H1 (cell line): ENCODE data around the gene UQCRQ. TPM values are rescaled to one million over a fixed set of nuclear protein-coding genes. Genes with fewer than 3 reads are reported as not detected.

Experiments used
- CTCF ChIA-PET: fragments of 300-600 bp; sonication (Branson Sonifier 250); formaldehyde crosslinking; loops from one replicate; lab custom pipeline; 2021; ENCODE audit not compliant: partially characterized antibody; lab: Charles Lee
- POLR2A ChIA-PET: fragments of 300-600 bp; sonication (Branson Sonifier 250); formaldehyde crosslinking; loops from one replicate; lab custom pipeline; 2021; ENCODE audit warnings: inconsistent platforms; ENCODE audit not compliant: partially characterized antibody; lab: Charles Lee
- DNase-seq, 2 experiments: peaks; one replicate each; pipeline versions ENCODE4 v3.0.0 to v3.0.0-alpha.2; 2010 to 2022; ENCODE audit warnings: low spot score in 2 of 2, low read depth in 1 of 2, mixed read lengths in 1 of 2
- FAIRE-seq: peaks from 2 replicates; lab custom pipeline; 2011; peaks lifted over from hg19 to GRCh38; lab: Jason Lieb, UNC
- H2AFZ ChIP-seq: 2 replicates; pipeline ENCODE4 v1.8.1; 2012; ENCODE audit warnings: low read length, inconsistent platforms
- H2AK5ac ChIP-seq: 2 replicates; pipeline ENCODE4 v1.6.1; 2013; ENCODE audit warnings: low read depth, low read length
- H2BK120ac ChIP-seq: replicated peaks from 2 replicates; pipeline ENCODE3; 2013; ENCODE audit warnings: low read depth, low read length, inconsistent platforms
- H2BK12ac ChIP-seq: 2 replicates; pipeline ENCODE4 v1.6.1; 2013; ENCODE audit warnings: low read depth, low read length
- H2BK15ac ChIP-seq: 2 replicates; pipeline ENCODE4 v1.6.1; 2013; ENCODE audit warnings: low read length
- H2BK20ac ChIP-seq: 2 replicates; pipeline ENCODE4 v1.6.1; 2013; ENCODE audit warnings: low read length
- H2BK5ac ChIP-seq: 2 replicates; pipeline ENCODE4 v1.6.1; 2013; ENCODE audit warnings: low read depth, low read length
- H3K14ac ChIP-seq: 2 replicates; pipeline ENCODE4 v1.6.1; 2013; ENCODE audit warnings: inconsistent platforms; ENCODE audit not compliant: insufficient read length
- H3K18ac ChIP-seq: 2 replicates; pipeline ENCODE4 v1.6.1; 2013; ENCODE audit warnings: low read length; ENCODE audit errors: extremely low read depth
- H3K23ac ChIP-seq: 2 replicates; pipeline ENCODE4 v1.6.1; 2013; ENCODE audit warnings: inconsistent platforms; ENCODE audit not compliant: insufficient read length
- H3K23me2 ChIP-seq: 2 replicates; pipeline ENCODE4 v1.6.1; 2013; ENCODE audit warnings: low read depth, low read length
- H3K27ac ChIP-seq: 2 replicates; pipeline ENCODE4 v1.6.1; 2011; ENCODE audit warnings: low read depth, low read length, inconsistent platforms
- H3K27me3 ChIP-seq, 4 experiments: replicated peaks in 1 of 4; 1 replicate in 1 of 4; 2 replicates in 3 of 4; pipeline versions ENCODE4 v1.6.1 to v1.8.1; 2011 to 2013; ENCODE audit warnings: low read length in 3 of 4, mild to moderate bottlenecking in 3 of 4, inconsistent platforms in 2 of 4, mixed read lengths in 2 of 4, moderate library complexity in 1 of 4; ENCODE audit not compliant: control insufficient read depth in 3 of 4, insufficient read depth in 3 of 4; ENCODE audit errors: extremely low read depth in 1 of 4
- H3K36me3 ChIP-seq, 4 experiments: 2 replicates each; pipeline versions ENCODE4 v1.6.1 to v1.8.1; 2011 to 2013; ENCODE audit warnings: mild to moderate bottlenecking in 4 of 4, low read length in 3 of 4, moderate library complexity in 2 of 4, control low read depth in 1 of 4, inconsistent platforms in 1 of 4; ENCODE audit not compliant: insufficient read depth in 4 of 4, control insufficient read depth in 2 of 4
- H3K4ac ChIP-seq: replicated peaks from 2 replicates; pipeline ENCODE3; 2013; ENCODE audit warnings: low read length, low read depth, mixed read lengths, inconsistent platforms; ENCODE audit not compliant: insufficient read length
- H3K4me1 ChIP-seq, 4 experiments: replicated peaks in 1 of 4; 1 replicate in 1 of 4; 2 replicates in 3 of 4; pipeline versions ENCODE4 v1.6.1 to v1.8.1; 2011 to 2013; ENCODE audit warnings: low read length in 3 of 4, inconsistent platforms in 2 of 4, mixed read lengths in 1 of 4; ENCODE audit not compliant: insufficient read depth in 4 of 4, control insufficient read depth in 3 of 4
- H3K4me2 ChIP-seq, 2 experiments: 2 replicates each; pipeline versions ENCODE4 v1.6.1 to v1.8.1; 2011 to 2013; ENCODE audit warnings: low read depth in 2 of 2, low read length in 2 of 2, control low read depth in 1 of 2, inconsistent platforms in 1 of 2, mild to moderate bottlenecking in 1 of 2; ENCODE audit not compliant: insufficient read depth in 1 of 2
- H3K4me3 ChIP-seq, 4 experiments: fragments of 200-600, 300-600 bp in 1 of 4; sonication (generic), shearing (Covaris generic), sonication (Bioruptor Twin) in 1 of 4; 2 replicates each; pipeline versions ENCODE4 v1.5.1 to v1.8.1; 2011 to 2016; ENCODE audit warnings: low read length in 4 of 4, low read depth in 3 of 4, control low read depth in 2 of 4, inconsistent platforms in 2 of 4, mild to moderate bottlenecking in 2 of 4, mixed read lengths in 1 of 4, moderate library complexity in 1 of 4; ENCODE audit not compliant: insufficient read depth in 2 of 4; ENCODE audit errors: extremely low read depth in 1 of 4
- H3K56ac ChIP-seq: replicated peaks from 2 replicates; pipeline ENCODE3; 2013; ENCODE audit warnings: low read depth, mild to moderate bottlenecking, mixed read lengths, low read length, inconsistent platforms; ENCODE audit not compliant: insufficient read length
- H3K79me1 ChIP-seq: 2 replicates; pipeline ENCODE4 v1.6.1; 2013; ENCODE audit warnings: low read depth, low read length, control low read depth
- H3K79me2 ChIP-seq, 2 experiments: 2 replicates each; pipeline versions ENCODE4 v1.6.1 to v1.8.1; 2012 to 2013; ENCODE audit warnings: low read length in 2 of 2, mild to moderate bottlenecking in 2 of 2, inconsistent platforms in 1 of 2; ENCODE audit not compliant: insufficient read depth in 2 of 2, control insufficient read depth in 1 of 2
- H3K9ac ChIP-seq, 4 experiments: replicated peaks in 1 of 4; 1 replicate in 1 of 4; 2 replicates in 3 of 4; pipeline versions ENCODE4 v1.6.1 to v1.8.1; 2011 to 2013; ENCODE audit warnings: low read depth in 3 of 4, low read length in 3 of 4, control low read depth in 2 of 4, mild to moderate bottlenecking in 2 of 4, moderate library complexity in 2 of 4, inconsistent platforms in 1 of 4; ENCODE audit errors: extremely low read depth in 1 of 4
- H3K9me3 ChIP-seq, 2 experiments: 2 replicates each; pipeline versions ENCODE4 v1.6.1 to v1.8.1; 2012 to 2013; ENCODE audit warnings: mild to moderate bottlenecking in 2 of 2, moderate library complexity in 2 of 2, control low read depth in 1 of 2, inconsistent platforms in 1 of 2, low read depth in 1 of 2, low read length in 1 of 2, mixed read lengths in 1 of 2; ENCODE audit not compliant: insufficient read depth in 2 of 2
- H4K20me1 ChIP-seq, 2 experiments: replicated peaks in 1 of 2; 2 replicates each; pipeline versions ENCODE3 to v1.8.1; 2011 to 2013; ENCODE audit warnings: inconsistent platforms in 2 of 2, low read length in 2 of 2, mild to moderate bottlenecking in 1 of 2; ENCODE audit not compliant: insufficient read depth in 2 of 2, control insufficient read depth in 1 of 2
- H4K5ac ChIP-seq: 2 replicates; pipeline ENCODE4 v1.6.1; 2013; ENCODE audit warnings: low read length, low read depth, mixed read lengths, inconsistent platforms; ENCODE audit not compliant: insufficient read length
- H4K8ac ChIP-seq: 2 replicates; pipeline ENCODE4 v1.8.0; 2013; ENCODE audit warnings: mild to moderate bottlenecking, moderate library complexity, low read length, inconsistent platforms; ENCODE audit not compliant: insufficient read depth; ENCODE audit errors: extremely low read depth
- H4K91ac ChIP-seq: replicated peaks from 2 replicates; pipeline ENCODE3; 2013; ENCODE audit warnings: low read length, mixed read lengths, inconsistent platforms; ENCODE audit not compliant: insufficient read length
- FOSL1 ChIP-seq: IDR thresholded peaks from 2 replicates; pipeline ENCODE4 v1.6.1; 2011; ENCODE audit warnings: mild to moderate bottlenecking, low read depth, low read length, moderate library complexity; ENCODE audit not compliant: insufficient read depth
- GTF2F1 ChIP-seq: IDR thresholded peaks from 2 replicates; pipeline ENCODE4 v1.6.1; 2012; ENCODE audit warnings: low read depth, low read length, improper control_type of control experiment, borderline replicate concordance
- POLR2AphosphoS5 ChIP-seq: IDR thresholded peaks from 2 replicates; pipeline ENCODE4 v1.6.1; 2011; ENCODE audit warnings: low read depth, low read length
- whole genome bisulfite sequencing, 2 experiments: shearing (Covaris generic) in 1 of 2; methylation state at CpG; one replicate each; pipeline versions ENCODE4 v1.1.6 to v1.1.7; 2013 to 2015; ENCODE audit warnings: low lambda C conversion rate in 2 of 2, mixed read lengths in 2 of 2, inconsistent platforms in 1 of 2, low coverage in 1 of 2, missing lambda C conversion rate in 1 of 2; ENCODE audit not compliant: insufficient replicate concordance in 2 of 2, insufficient coverage in 1 of 2, insufficient read length in 1 of 2; ENCODE audit errors: extremely low coverage in 1 of 2, missing lambda C conversion rate in 1 of 2; 5-methylcytosine and 5-hydroxymethylcytosine counted together
- polyA plus RNA-seq, 7 experiments: library from polyadenylated mRNA; depleted of rRNA in 3 of 7; stranded (reverse) in 5 of 7; unstranded in 2 of 7; fragments of >200 nt in 5 of 7; fragments of 200-250 nt in 2 of 7; gene quantifications; 1 replicate in 5 of 7; 2 replicates in 1 of 7; 4 replicates in 1 of 7; pipeline versions ENCODE4 v1.2.1 to v1.2.3, GENCODE V29; 2011 to 2013; ENCODE audit warnings: missing spikeins in 2 of 7, mixed read lengths in 2 of 7
- total RNA-seq: library from RNA; stranded (reverse); fragmentation: NEBNext Ultra II Directional; extraction: Animal tissue kit (Norgen Biotek cat#: 25700); gene quantifications from 2 replicates; pipeline ENCODE4 v1.2.1, GENCODE V29; 2021

The UQCRQ gene
- total and polyA plus RNA-seq, 2 of the 8 experiments (the other 6 are each of a cell fraction or from before 2014, with no cell fraction given): 177 to 293 TPM

DNA sequence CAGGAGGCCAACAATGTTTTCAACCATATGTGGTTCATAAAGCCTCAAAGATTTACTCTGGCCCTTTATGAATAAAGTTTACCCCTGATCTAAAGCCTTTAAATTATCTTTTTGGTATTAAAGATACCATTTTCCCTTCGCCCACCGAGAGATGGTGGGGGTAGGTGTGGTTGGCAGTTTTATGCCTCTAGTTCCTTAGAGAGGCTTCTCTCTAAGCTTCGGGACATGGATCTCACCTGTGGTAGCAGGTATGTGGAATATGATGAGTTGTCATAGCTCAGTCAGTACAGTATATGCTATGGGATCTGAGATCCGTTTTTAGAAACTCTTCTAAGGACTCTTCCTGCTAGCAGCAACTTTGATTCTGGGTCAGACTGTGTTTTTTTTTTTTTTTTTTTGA is 2.3 kb downstream of the UQCRQ start:
- Histone ChIP-seq H4K91ac (no peak overlapping the region), H3K4me2 (no peak overlapping the region), H3K79me1 (peaks cover 3% of the 10 kb centered on the region; the same call in 1 of the 2 replicates), H3K9me3 (no peaks in the 10 kb centered on the region), H3K36me3 (peaks cover 6 to 29% (median 14%) of the 10 kb centered on the region in 4 experiments), H2BK15ac (no peak overlapping the region), H3K4ac (no peak overlapping the region), H4K5ac (no peak overlapping the region), H4K8ac (no peak overlapping the region), H3K27me3 (no peaks in the 10 kb centered on the region), H3K4me3 (no peak overlapping the region), H3K79me2 (peaks cover 3 to 13% of the 10 kb centered on the region in 2 experiments; a peak in 2 of 4 replicates), H3K14ac (no peak overlapping the region), H2BK12ac (no peak overlapping the region), H3K4me1 (peaks cover 4 to 7% (median 6%) of the 10 kb centered on the region in 4 experiments; a peak in 5 of 7 replicates), H2BK20ac (no peak overlapping the region), H2BK5ac (no peak overlapping the region), H2AK5ac (no peak overlapping the region), H3K27ac (no peak overlapping the region), H4K20me1 (peaks cover 0 to 2% of the 10 kb centered on the region in 2 experiments), H3K18ac (no peak overlapping the region), H3K23ac (no peak overlapping the region), H3K9ac (no peak overlapping the region), H3K23me2 (peaks cover 9% of the 10 kb centered on the region), H3K56ac (no peak overlapping the region), H2AFZ (no peak overlapping the region), H2BK120ac (no peak overlapping the region)
- TF ChIP-seq FOSL1 (no peak), POLR2AphosphoS5 (peak; percentile 54; the same call in 1 of the 2 replicates), GTF2F1 (no peak)
- FAIRE-seq (no peak), DNase-seq (no peak)
- POLR2A ChIA-PET: interaction anchor here (0.6 to 1.2 kb wide), 3 partner anchors 14 to 417 kb away, joined by 3 read pairs; no protein-coding TSS in a partner anchor
- WGBS, 2 experiments: 91% methylated on average over 4 of the region's 4 CpGs; no CpG with 5 or more reads in 1 of the 2 experiments
- CTCF ChIA-PET: interaction anchor here (0.6 to 32.2 kb wide), 5 partner anchors 10 to 115 kb away, joined by 3 to 465 read pairs (median 4); partner anchors contain the start of gene SHROOM1
